OCI-LY3 (cell line): Measurements from ENCODE around the gene PALD1.

ENCODE experiments used
- H2AFZ ChIP-seq: fragments of 200-600, 300-600 bp; shearing (Covaris generic); 2 replicates; pipeline ENCODE4 v1.6.0; 2014; ENCODE audit warnings: antibody characterized with exemption, low read depth, low read length
- H3K27ac ChIP-seq: fragments of 200-600, 300-600 bp; sonication (generic); 2 replicates; pipeline ENCODE4 v1.5.1; 2014; ENCODE audit warnings: mild to moderate bottlenecking, low read length, moderate library complexity, mixed read lengths
- H3K27me3 ChIP-seq: fragments of 200-600, 300-600 bp; sonication (generic); 2 replicates; pipeline ENCODE4 v1.6.1; 2014; ENCODE audit warnings: low read depth, low read length, mixed read lengths
- H3K36me3 ChIP-seq: fragments of 200-600, 300-600 bp; sonication (generic); replicated peaks from 2 replicates; pipeline ENCODE3; 2014; ENCODE audit warnings: low read depth, low read length, mixed read lengths
- H3K4me1 ChIP-seq: fragments of 300-600, 200-600 bp; sonication (generic); 2 replicates; pipeline ENCODE4 v1.6.1; 2014; ENCODE audit warnings: low read length, mixed read lengths
- H3K4me2 ChIP-seq: fragments of 200-600, 300-600 bp; sonication (generic); 2 replicates; pipeline ENCODE4 v1.6.1; 2014; ENCODE audit warnings: low read length, mixed read lengths
- H3K4me3 ChIP-seq: fragments of 300-600, 200-600 bp; sonication (generic); 2 replicates; pipeline ENCODE4 v1.5.1; 2014; ENCODE audit warnings: antibody characterized with exemption, mild to moderate bottlenecking, low read length, moderate library complexity
- H3K79me2 ChIP-seq: fragments of 300-600, 200-600 bp; shearing (Covaris generic); 2 replicates; pipeline ENCODE4 v1.6.1; 2014; ENCODE audit warnings: mild to moderate bottlenecking, low read length, mixed read lengths
- H3K9ac ChIP-seq: fragments of 300-600, 200-600 bp; shearing (Covaris generic); 2 replicates; pipeline ENCODE4 v1.6.0; 2014; ENCODE audit warnings: mild to moderate bottlenecking, low read length, moderate library complexity
- H3K9me3 ChIP-seq: fragments of 200-600, 300-600 bp; shearing (Covaris generic); 2 replicates; pipeline ENCODE4 v1.6.1; 2014; ENCODE audit warnings: low read length, mixed read lengths; ENCODE audit not compliant: insufficient read depth
- H4K20me1 ChIP-seq: fragments of 200-600, 300-600 bp; sonication (generic); 2 replicates; pipeline ENCODE4 v1.6.1; 2016; ENCODE audit warnings: low read length, mixed read lengths; ENCODE audit not compliant: insufficient read depth
- EZH2phosphoT487 ChIP-seq: fragments of 200-600 bp; shearing (Covaris generic); IDR thresholded peaks from 2 replicates; pipeline ENCODE4 v1.6.1; 2018; ENCODE audit warnings: antibody characterized with exemption, mixed run types, low read depth
- TF ChIP-seq, protein P1 (sequence below): fragments of 200-600, 300-600 bp; sonication (generic); IDR thresholded peaks from 2 replicates; pipeline ENCODE4 v1.5.1; 2014; ENCODE audit warnings: antibody characterized with exemption, low read length, low read depth

PALD1 gene

DNA sequence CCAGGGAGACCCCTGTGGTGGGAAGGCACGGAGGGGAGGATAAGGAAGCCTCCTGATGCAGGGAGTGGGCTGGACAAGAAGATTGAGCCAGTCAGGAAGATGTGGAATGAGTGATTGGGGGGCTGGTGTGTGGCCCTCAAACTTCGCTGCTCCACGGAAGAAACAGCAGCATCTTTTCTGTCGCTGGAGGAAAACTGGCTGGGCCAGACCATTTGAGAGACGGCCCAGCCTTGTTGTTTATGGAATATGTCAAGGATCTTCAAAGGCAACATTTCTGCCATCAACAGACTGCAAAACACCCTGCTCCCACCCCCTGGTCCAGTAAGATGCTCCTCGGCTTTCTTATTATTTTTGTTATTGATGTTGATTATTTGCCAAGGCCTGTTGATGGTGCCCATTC lies 29.4 kb downstream of the PALD1 start:
- H3K4me1 ChIP-seq = peaks cover 18% of the 10 kb centered on the region; the same call in 1 of the 2 replicates
- H3K36me3 ChIP-seq = no peaks in the 10 kb centered on the region
- peaks cover 3% of the 10 kb centered on the region; the same call in 1 of the 2 replicates for H3K79me2 ChIP-seq
- H3K9me3 ChIP-seq = no peaks in the 10 kb centered on the region
- no peak overlapping the region for H3K9ac ChIP-seq
- no peaks in the 10 kb centered on the region for H3K27me3 ChIP-seq
- H4K20me1 ChIP-seq = no peaks in the 10 kb centered on the region
- no peak overlapping the region for H3K27ac ChIP-seq
- TF ChIP-seq EZH2phosphoT487 = no peak
- TF ChIP-seq, protein P1, sequence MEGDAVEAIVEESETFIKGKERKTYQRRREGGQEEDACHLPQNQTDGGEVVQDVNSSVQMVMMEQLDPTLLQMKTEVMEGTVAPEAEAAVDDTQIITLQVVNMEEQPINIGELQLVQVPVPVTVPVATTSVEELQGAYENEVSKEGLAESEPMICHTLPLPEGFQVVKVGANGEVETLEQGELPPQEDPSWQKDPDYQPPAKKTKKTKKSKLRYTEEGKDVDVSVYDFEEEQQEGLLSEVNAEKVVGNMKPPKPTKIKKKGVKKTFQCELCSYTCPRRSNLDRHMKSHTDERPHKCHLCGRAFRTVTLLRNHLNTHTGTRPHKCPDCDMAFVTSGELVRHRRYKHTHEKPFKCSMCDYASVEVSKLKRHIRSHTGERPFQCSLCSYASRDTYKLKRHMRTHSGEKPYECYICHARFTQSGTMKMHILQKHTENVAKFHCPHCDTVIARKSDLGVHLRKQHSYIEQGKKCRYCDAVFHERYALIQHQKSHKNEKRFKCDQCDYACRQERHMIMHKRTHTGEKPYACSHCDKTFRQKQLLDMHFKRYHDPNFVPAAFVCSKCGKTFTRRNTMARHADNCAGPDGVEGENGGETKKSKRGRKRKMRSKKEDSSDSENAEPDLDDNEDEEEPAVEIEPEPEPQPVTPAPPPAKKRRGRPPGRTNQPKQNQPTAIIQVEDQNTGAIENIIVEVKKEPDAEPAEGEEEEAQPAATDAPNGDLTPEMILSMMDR = no peak
- no peak overlapping the region for H3K4me2 ChIP-seq
- H2AFZ ChIP-seq = no peak overlapping the region
- no peak overlapping the region for H3K4me3 ChIP-seq

DNA sequence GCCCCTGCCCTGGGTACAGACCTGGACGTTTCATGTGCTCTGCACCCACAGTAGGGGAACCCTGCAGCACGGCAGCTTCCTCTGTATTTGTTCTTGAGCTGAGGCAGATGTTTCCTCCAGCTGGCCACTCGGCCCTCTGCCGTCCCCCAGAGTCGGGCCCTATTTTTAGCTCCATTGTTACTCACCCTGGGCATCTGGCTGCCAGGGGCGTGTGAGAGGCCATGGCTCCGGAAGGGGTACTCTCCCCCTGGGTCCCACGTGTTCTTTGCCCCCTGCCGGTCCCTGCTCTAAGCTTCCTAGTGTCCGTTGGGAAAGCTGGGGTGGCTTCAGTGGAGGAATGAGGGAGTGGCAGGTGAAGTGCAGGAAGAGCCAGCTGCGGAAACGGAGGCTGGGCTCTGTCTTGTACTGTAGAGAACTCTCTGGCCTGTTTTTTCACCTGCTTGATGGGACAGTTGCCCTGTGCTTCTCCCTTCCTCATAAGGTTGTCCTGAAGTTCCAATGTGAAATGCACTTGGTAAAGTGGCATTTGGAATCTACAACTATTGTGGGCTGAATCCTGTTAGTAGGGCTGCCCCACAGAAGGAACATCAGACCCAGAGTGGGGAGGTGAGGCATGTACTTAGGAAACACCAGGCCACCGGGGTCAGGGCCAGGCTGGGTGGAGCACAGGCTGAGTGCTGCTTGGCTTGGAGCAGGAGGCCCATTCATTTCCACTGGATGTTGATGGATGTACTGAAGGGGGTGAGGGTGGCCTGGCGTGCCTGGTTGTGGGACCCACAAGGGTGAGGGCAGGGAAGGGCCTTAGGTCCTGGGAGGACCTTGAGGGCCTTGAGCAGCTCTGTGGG lies 30.6 kb downstream of the PALD1 start:
- H3K79me2 ChIP-seq = peaks cover 3% of the 10 kb centered on the region; the same call in 1 of the 2 replicates
- no peak overlapping the region for H3K4me3 ChIP-seq
- TF ChIP-seq EZH2phosphoT487 = no peak
- TF ChIP-seq, protein P1 = no peak
- no peak overlapping the region for H3K27ac ChIP-seq
- no peak overlapping the region for H2AFZ ChIP-seq
- no peaks in the 10 kb centered on the region for H4K20me1 ChIP-seq
- H3K9me3 ChIP-seq = no peaks in the 10 kb centered on the region
- no peaks in the 10 kb centered on the region for H3K27me3 ChIP-seq
- no peaks in the 10 kb centered on the region for H3K36me3 ChIP-seq
- no peak overlapping the region for H3K9ac ChIP-seq
- H3K4me2 ChIP-seq = no peak overlapping the region
- H3K4me1 ChIP-seq = peaks cover 27% of the 10 kb centered on the region

DNA sequence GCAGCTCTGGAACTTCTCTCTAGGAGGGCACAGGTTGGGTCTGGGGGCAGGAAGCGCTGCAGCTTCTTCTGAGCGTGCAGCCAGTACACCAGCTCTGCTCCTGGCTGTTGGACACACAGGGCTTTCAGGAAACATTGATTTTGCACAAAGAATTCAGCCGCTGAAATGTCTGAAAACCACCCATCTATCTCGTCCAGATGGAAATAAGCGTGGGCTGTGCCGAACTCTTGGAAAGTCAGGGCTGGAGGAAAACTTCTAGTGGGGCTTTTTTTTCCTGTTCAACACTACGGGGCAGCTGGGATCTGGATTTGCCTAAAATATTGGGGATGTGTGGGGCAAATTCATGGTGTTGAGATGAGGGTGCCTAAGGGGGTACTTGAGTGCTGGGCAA lies 31.2 kb downstream of the PALD1 start:
- Histone ChIP-seq H3K9ac (no peak overlapping the region), H3K27ac (no peak overlapping the region), H3K27me3 (no peaks in the 10 kb centered on the region), H4K20me1 (no peaks in the 10 kb centered on the region), H3K79me2 (peaks cover 6% of the 10 kb centered on the region; the same call in 1 of the 2 replicates), H2AFZ (no peak overlapping the region), H3K9me3 (no peaks in the 10 kb centered on the region), H3K36me3 (no peaks in the 10 kb centered on the region), H3K4me3 (no peak overlapping the region), H3K4me1 (peaks cover 33% of the 10 kb centered on the region), H3K4me2 (no peak overlapping the region)
- TF ChIP-seq, protein P1 = no peak
- no peak for TF ChIP-seq EZH2phosphoT487

DNA sequence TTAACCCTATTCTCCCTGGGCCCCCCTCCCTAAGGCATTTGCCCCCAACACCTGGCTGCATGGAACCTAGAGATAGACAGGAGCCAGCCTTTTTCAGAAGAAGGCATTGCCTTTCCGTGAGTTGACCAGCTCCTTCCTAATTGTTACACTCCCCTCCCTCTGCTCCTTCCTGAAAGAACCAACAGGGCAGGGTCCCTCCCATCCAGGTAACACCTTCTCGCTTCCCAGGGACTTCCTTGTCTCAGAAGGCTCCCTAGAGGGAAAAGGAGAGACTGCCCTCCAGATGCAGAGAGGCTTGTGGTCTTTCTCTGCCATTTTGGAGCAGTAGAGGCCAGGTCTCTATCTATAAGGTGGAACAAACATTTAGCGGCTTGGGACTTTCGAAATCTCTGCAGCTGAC lies 31.9 kb downstream of the PALD1 start:
- Histone ChIP-seq H3K79me2 (peaks cover 12% of the 10 kb centered on the region; the same call in 1 of the 2 replicates), H3K4me1 (peaks cover 39% of the 10 kb centered on the region), H3K36me3 (no peaks in the 10 kb centered on the region), H3K4me3 (no peak overlapping the region), H3K4me2 (no peak overlapping the region), H3K9ac (no peak overlapping the region), H3K9me3 (no peaks in the 10 kb centered on the region), H4K20me1 (no peaks in the 10 kb centered on the region), H3K27me3 (no peaks in the 10 kb centered on the region), H3K27ac (no peak overlapping the region), H2AFZ (no peak overlapping the region)
- TF ChIP-seq, protein P1 = no peak
- TF ChIP-seq EZH2phosphoT487 = no peak
